IMR-90 (cell line): ENCODE measurements around the gene EXOC4. TPM values are rescaled to one million over a fixed set of nuclear protein-coding genes. Genes with fewer than 3 reads are reported as not detected.
A peak's percentile ranks its signal among the peaks of the same experiment; 100 is the strongest.

Source experiments
- ATAC-seq: fragments of 200-7000 bp; cut with Tn5 transposase; 2 replicates; pipeline ENCODE4 v1.9.1; 2020; ENCODE audit warnings: low read depth, mild to moderate bottlenecking, moderate library complexity
- BruUV-seq: library from RNA; stranded (reverse); fragments of 400-500 nt; replicated peaks from 2 replicates; lab custom pipeline; 2021; lab: Mats Ljungman, UMichigan
- CTCF ChIA-PET: fragments of 300-600 bp; formaldehyde crosslinking; extraction: SDS; loops from one replicate; lab custom pipeline; 2021; ENCODE audit warnings: antibody characterized with exemption; lab: Yijun Ruan, JAX
- POLR2A ChIA-PET: fragments of 300-600 bp; sonication (Branson Sonifier 250); formaldehyde crosslinking; loops from one replicate; lab custom pipeline; 2022; ENCODE audit warnings: antibody characterized with exemption; ENCODE audit not compliant: unreplicated experiment; lab: Charles Lee
- DNase-seq: peaks from one replicate; pipeline ENCODE4 v3.0.0; 2013
- H2AFZ ChIP-seq: replicated peaks from 2 replicates; pipeline ENCODE3; 2013; ENCODE audit warnings: low read length, mild to moderate bottlenecking; ENCODE audit not compliant: poor library complexity
- H2AK5ac ChIP-seq: 2 replicates; pipeline ENCODE4 v1.6.1; 2013; ENCODE audit warnings: low read depth, low read length, inconsistent platforms
- H2AK9ac ChIP-seq: replicated peaks from 2 replicates; pipeline ENCODE3; 2013; ENCODE audit warnings: mild to moderate bottlenecking, low read depth, low read length, moderate library complexity; ENCODE audit not compliant: poor library complexity
- H2BK120ac ChIP-seq: 2 replicates; pipeline ENCODE4 v1.6.1; 2013; ENCODE audit warnings: low read depth, low read length, inconsistent platforms
- H2BK15ac ChIP-seq: 3 replicates; pipeline ENCODE4 v1.6.1; 2013; ENCODE audit warnings: low read depth, low read length, inconsistent platforms
- H2BK20ac ChIP-seq: 2 replicates; pipeline ENCODE4 v1.6.1; 2013; ENCODE audit warnings: low read depth, mild to moderate bottlenecking, inconsistent platforms, low read length, moderate library complexity
- H2BK5ac ChIP-seq: 2 replicates; pipeline ENCODE4 v1.6.1; 2013; ENCODE audit warnings: mild to moderate bottlenecking, low read depth, low read length, inconsistent platforms; ENCODE audit not compliant: poor library complexity, severe bottlenecking
- H3K14ac ChIP-seq: replicated peaks from 2 replicates; pipeline ENCODE4 v1.6.1; 2013; ENCODE audit warnings: low read depth, low read length, inconsistent platforms
- H3K18ac ChIP-seq: 2 replicates; pipeline ENCODE4 v1.6.1; 2013; ENCODE audit warnings: low read depth, low read length, control low read depth
- H3K23ac ChIP-seq: 2 replicates; pipeline ENCODE4 v1.6.1; 2013; ENCODE audit warnings: low read depth, low read length, inconsistent platforms
- H3K27ac ChIP-seq: 2 replicates; pipeline ENCODE4 v1.5.1; 2013; ENCODE audit warnings: mild to moderate bottlenecking, control low read depth, low read length; ENCODE audit not compliant: insufficient read depth
- H3K27me3 ChIP-seq: 2 replicates; pipeline ENCODE4 v1.6.1; 2013; ENCODE audit warnings: low read length; ENCODE audit not compliant: control insufficient read depth, insufficient read depth
- H3K36me3 ChIP-seq: 2 replicates; pipeline ENCODE4 v1.6.1; 2013; ENCODE audit warnings: low read length, mixed read lengths; ENCODE audit not compliant: control insufficient read depth, insufficient read depth
- H3K4ac ChIP-seq: 2 replicates; pipeline ENCODE4 v1.6.1; 2013; ENCODE audit warnings: low read depth, low read length, inconsistent platforms
- H3K4me1 ChIP-seq: 2 replicates; pipeline ENCODE4 v1.6.1; 2013; ENCODE audit warnings: low read length, mixed read lengths; ENCODE audit not compliant: control insufficient read depth, insufficient read depth
- H3K4me2 ChIP-seq: 2 replicates; pipeline ENCODE4 v1.6.1; 2013; ENCODE audit warnings: low read depth, mild to moderate bottlenecking, control low read depth, low read length, moderate library complexity
- H3K4me3 ChIP-seq: 2 replicates; pipeline ENCODE4 v1.5.1; 2013; ENCODE audit warnings: low read depth, mild to moderate bottlenecking, control low read depth, low read length, moderate library complexity; ENCODE audit not compliant: insufficient read depth
- H3K56ac ChIP-seq: 2 replicates; pipeline ENCODE4 v1.6.1; 2013; ENCODE audit warnings: low read length, inconsistent platforms; ENCODE audit not compliant: insufficient read depth; ENCODE audit errors: extremely low read depth
- H3K79me1 ChIP-seq, 2 experiments: 2 replicates each; pipeline ENCODE4 v1.6.1; 2013; ENCODE audit warnings: low read length in 2 of 2, inconsistent platforms in 1 of 2, low read depth in 1 of 2
- H3K9ac ChIP-seq: 2 replicates; pipeline ENCODE4 v1.6.1; 2013; ENCODE audit warnings: low read depth, low read length, control low read depth
- H3K9me1 ChIP-seq: 2 replicates; pipeline ENCODE4 v1.6.1; 2013; ENCODE audit warnings: low read length, inconsistent platforms; ENCODE audit not compliant: insufficient read depth
- H3K9me3 ChIP-seq: 2 replicates; pipeline ENCODE4 v1.6.1; 2013; ENCODE audit warnings: low read length; ENCODE audit not compliant: control insufficient read depth, insufficient read depth
- H4K20me1 ChIP-seq: 2 replicates; pipeline ENCODE4 v1.6.1; 2013; ENCODE audit warnings: low read length, inconsistent platforms; ENCODE audit not compliant: insufficient read depth
- H4K5ac ChIP-seq: 2 replicates; pipeline ENCODE4 v1.6.1; 2013; ENCODE audit warnings: mild to moderate bottlenecking, low read depth, low read length, control low read depth
- H4K8ac ChIP-seq, 2 experiments: 2 replicates each; pipeline ENCODE4 v1.6.1; 2013; ENCODE audit warnings: low read depth in 2 of 2, low read length in 2 of 2, control low read depth in 1 of 2, inconsistent platforms in 1 of 2
- H4K91ac ChIP-seq: 2 replicates; pipeline ENCODE4 v1.6.1; 2013; ENCODE audit warnings: low read depth, low read length, inconsistent platforms; ENCODE audit not compliant: insufficient read depth
- BHLHE40 ChIP-seq: fragments of 150-350 bp; IDR thresholded peaks from 2 replicates; pipeline ENCODE4 v1.6.1; 2016; ENCODE audit warnings: mild to moderate bottlenecking, low read depth, low read length
- CEBPB ChIP-seq: IDR thresholded peaks from 2 replicates; pipeline ENCODE4 v1.6.1; 2012; ENCODE audit warnings: low read depth, low read length, improper control_type of control experiment
- CHD1 ChIP-seq: IDR thresholded peaks from 2 replicates; pipeline ENCODE4 v1.6.1; 2012; ENCODE audit warnings: low read depth, low read length, improper control_type of control experiment
- FOS ChIP-seq: fragments of 150-350 bp; IDR thresholded peaks from 2 replicates; pipeline ENCODE4 v1.6.1; 2016; ENCODE audit warnings: low read depth, low read length
- MAFK ChIP-seq: IDR thresholded peaks from 2 replicates; pipeline ENCODE4 v1.6.1; 2012; ENCODE audit warnings: low read depth, low read length, improper control_type of control experiment
- MAZ ChIP-seq: IDR thresholded peaks from 2 replicates; pipeline ENCODE4 v1.6.1; 2012; ENCODE audit warnings: low read depth, mild to moderate bottlenecking, low read length, improper control_type of control experiment, moderate library complexity, borderline replicate concordance
- MXI1 ChIP-seq: IDR thresholded peaks from 2 replicates; pipeline ENCODE4 v1.6.1; 2012; ENCODE audit warnings: low read depth, mild to moderate bottlenecking, low read length, moderate library complexity, borderline replicate concordance
- RFX5 ChIP-seq: IDR thresholded peaks from 2 replicates; pipeline ENCODE4 v1.8.0; 2012; ENCODE audit warnings: low read depth, mild to moderate bottlenecking, low read length, moderate library complexity
- WGBS, 2 experiments: methylation state at CpG; one replicate each; pipeline versions ENCODE4 v1.1.5 to v1.1.7; 2013; ENCODE audit warnings: missing lambda C conversion rate in 2 of 2; ENCODE audit not compliant: insufficient read length in 1 of 2; ENCODE audit errors: extremely low coverage in 2 of 2; 5-methylcytosine and 5-hydroxymethylcytosine counted together
- dilution Hi-C: fragments of 300-500 bp; cut with HindIII; formaldehyde crosslinking; loops from one replicate; pipeline ENCODE4 v1.14.3; 2018; ENCODE audit warnings: low sequenced_read_pairs; ENCODE audit not compliant: unreplicated experiment
- in situ Hi-C: fragments of 300-500 bp; cut with MboI; formaldehyde crosslinking; loops from 3 replicates; pipeline ENCODE4 v1.14.3; 2019; ENCODE audit warnings: low sequenced_read_pairs, inconsistent platforms, mixed read lengths
- intact Hi-C: fragments of 100-400 bp; cut with micrococcal nuclease; formaldehyde crosslinking; loops from 2 replicates; pipeline ENCODE4 v1.10.0; 2022
- polyA plus RNA-seq, 3 experiments: library from polyadenylated mRNA; depleted of rRNA; stranded (reverse); fragments of >200 nt; gene quantifications; 2 replicates each; pipeline ENCODE4 v1.2.3, GENCODE V29; 2012; ENCODE audit warnings: low replicate concordance in 1 of 3
- total RNA-seq: library from RNA; depleted of rRNA; stranded (reverse); fragments of >200 nt; gene quantifications from 2 replicates; pipeline ENCODE4 v1.2.3, GENCODE V29; 2012

Gene EXOC4
- total and polyA plus RNA-seq, 2 of the 4 experiments (the other 2 are of a cell fraction): 25.4 to 94.6 TPM

GRCh38 chr7:133561396-133561795, 308.5 kb downstream of the EXOC4 start:
- in situ Hi-C loops: no loop called here
- intact Hi-C loops: loop anchor here (10.0 kb wide), 1 partner anchor 293 kb away; no protein-coding TSS in a partner anchor
- dilution Hi-C loops: no loop called here

More at GRCh38 chr7:133561396-133561795, 308.5 kb downstream of the EXOC4 start:
- H3K27me3 ChIP-seq: no peaks in the 10 kb centered on the region
- no CpG with 5 or more reads among the region's 3 CpGs for WGBS, 2 experiments
- H3K9ac ChIP-seq: no peak overlapping the region
- ATAC-seq (peak; percentile 46), DNase-seq (peak; percentile 34)
- no peak overlapping the region for H3K23ac ChIP-seq
- H4K91ac ChIP-seq: no peak overlapping the region
- H3K79me1 ChIP-seq: peaks cover 3 to 19% of the 10 kb centered on the region in 2 experiments; a peak in 2 of 4 replicates
- H2BK20ac ChIP-seq: no peak overlapping the region
- H2BK15ac ChIP-seq: no peak overlapping the region
- H3K14ac ChIP-seq: 0 out of 2 replicates have a peak overlapping the region, but pooled peaks have one; percentile 26
- no peak overlapping the region for H2BK5ac ChIP-seq
- no peaks in the 10 kb centered on the region for H3K9me3 ChIP-seq
- ChIA-PET CTCF (interaction anchor here (0.6 kb wide), 1 partner anchor 286 kb away, joined by 3 read pairs; no protein-coding TSS in a partner anchor), POLR2A (no interaction called here)
- no peak overlapping the region for H4K5ac ChIP-seq
- no peak overlapping the region for H2AFZ ChIP-seq
- no peak overlapping the region for H3K4me2 ChIP-seq
- BruUV-seq: no TSS peak
- H3K4me1 ChIP-seq: peaks cover 6% of the 10 kb centered on the region
- H2AK5ac ChIP-seq: 0 out of 2 replicates have a peak overlapping the region, but pooled peaks have one; percentile 34
- H2AK9ac ChIP-seq: no peak overlapping the region
- H3K18ac ChIP-seq: no peak overlapping the region
- no peak overlapping the region for H3K4me3 ChIP-seq
- peaks cover 2% of the 10 kb centered on the region; the same call in 1 of the 2 replicates for H4K20me1 ChIP-seq
- H3K36me3 ChIP-seq: no peaks in the 10 kb centered on the region
- H2BK120ac ChIP-seq: no peak overlapping the region
- H3K9me1 ChIP-seq: peaks cover 4% of the 10 kb centered on the region; the same call in 1 of the 2 replicates
- no peak overlapping the region for H4K8ac ChIP-seq
- H3K56ac ChIP-seq: no peak overlapping the region
- 0 out of 2 replicates have a peak overlapping the region, but pooled peaks have one; percentile 11 for H3K4ac ChIP-seq
- TF ChIP-seq CEBPB: peak; percentile 12; the same call in 1 of the 2 replicates
- TF ChIP-seq MAZ: no peak
- TF ChIP-seq BHLHE40: no peak
- no peak for TF ChIP-seq RFX5
- TF ChIP-seq CHD1: no peak
- no peak for TF ChIP-seq MXI1
- TF ChIP-seq MAFK: no peak
- TF ChIP-seq FOS: no peak
- H3K27ac ChIP-seq: no peak overlapping the region
